HG03175 (cell line): ENCODE measurements around the gene SMARCD1.
"Not testable (repeated sequence)": the region's sequence is repeated elsewhere in the genome, so short reads cannot be mapped to it uniquely, and the experiment has no call there.

Source experiments
- ATAC-seq: cut with Tn5 transposase; IDR thresholded peaks from one replicate; pipeline ENCODE4 v1.9.1; 2021; ENCODE audit warnings: mild to moderate bottlenecking, moderate library complexity; ENCODE audit not compliant: unreplicated experiment

SMARCD1 gene

DNA sequence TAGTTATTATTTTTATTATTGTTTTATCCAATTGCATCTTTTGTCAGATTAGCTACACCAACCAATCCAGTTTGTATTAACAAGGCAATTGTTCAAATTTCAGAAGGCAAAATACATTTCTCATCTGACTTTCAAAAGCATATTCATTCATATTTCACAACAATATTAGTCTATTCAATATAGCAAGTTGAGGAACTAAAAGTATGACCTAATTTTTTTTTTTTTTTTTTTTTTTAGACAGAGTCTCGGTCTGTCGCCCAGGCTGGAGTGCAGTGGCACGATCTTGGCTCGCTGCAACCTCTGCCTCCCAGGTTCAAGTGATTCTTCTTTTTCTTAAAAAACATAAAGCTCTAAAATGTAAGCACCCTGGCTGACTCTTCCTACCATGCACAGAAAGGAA, 44.1 kb downstream of the SMARCD1 start:
- no peak for ATAC-seq

- ATAC-seq = no peak
Measured at GRCh38 chr12:50132505-50133135, 47.5 kb downstream of the SMARCD1 start.

- ATAC-seq = no peak
Measured at GRCh38 chr12:50142993-50143392, 57.9 kb downstream of the SMARCD1 start.

- no peak for ATAC-seq
Measured at GRCh38 chr12:50145439-50145838, 60.3 kb downstream of the SMARCD1 start.

- no peak for ATAC-seq
Measured at GRCh38 chr12:50147281-50147680, 62.1 kb downstream of the SMARCD1 start.

DNA sequence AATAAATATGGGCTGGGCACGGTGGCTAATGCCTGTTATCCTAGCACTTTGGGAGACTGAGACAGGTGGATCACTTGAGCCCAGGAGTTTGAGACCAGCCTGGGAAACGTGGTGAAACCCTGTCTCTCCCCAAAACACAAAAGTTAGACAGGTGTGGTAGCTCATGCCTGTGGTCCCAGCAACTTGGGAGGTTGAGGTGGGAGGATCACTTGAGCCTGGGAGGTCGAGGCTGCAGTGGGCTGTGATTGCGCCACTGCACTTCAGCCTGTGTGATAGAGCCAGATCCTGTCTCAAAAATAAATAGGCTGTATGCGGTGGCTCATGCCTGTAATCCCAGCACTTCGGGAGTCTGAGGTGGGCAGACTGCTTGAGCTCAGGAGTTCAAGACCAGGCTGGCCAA, 62.9 kb downstream of the SMARCD1 start:
- not testable (repeated sequence) for ATAC-seq

DNA sequence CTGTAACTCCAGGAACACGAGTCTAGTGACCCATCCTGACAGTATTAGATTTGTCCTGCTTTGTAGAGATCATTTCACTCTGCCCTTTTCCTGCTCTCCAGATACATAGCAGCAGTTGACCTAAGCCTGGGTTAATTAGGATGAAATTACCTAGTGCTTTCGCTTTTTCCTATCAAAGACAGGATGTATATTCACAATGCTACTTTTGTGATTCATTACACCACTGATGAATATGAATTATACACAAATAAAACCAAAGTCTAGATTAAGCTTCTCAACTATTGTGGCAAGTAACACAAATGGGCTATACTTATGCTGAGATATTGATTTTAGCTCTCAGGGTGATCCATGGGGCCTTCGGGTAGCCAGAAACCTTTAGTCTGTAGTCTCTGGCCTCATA, 64.2 kb downstream of the SMARCD1 start:
- ATAC-seq = no peak
